ENCODE results near the gene NRSN1. TPM values are rescaled to one million over a fixed set of nuclear protein-coding genes. Genes with fewer than 3 reads are reported as not detected.

The NRSN1 gene
- total RNA-seq, 3 donors from 2014 or later = not detected

- Histone ChIP-seq H3K4me1 (no peaks in the 10 kb centered on the region), H3K9me3 (no peaks in the 10 kb centered on the region), H3K36me3 (no peaks in the 10 kb centered on the region), H3K27me3 (no peaks in the 10 kb centered on the region), H3K27ac (no peak overlapping the region), H3K4me3 (no peak overlapping the region)
- intact Hi-C loops (cut with DNase I; ENCODE audit: low total_unique reads) = no loop called here
- DNase-seq (ENCODE audit: low spot score in 2 of 2) = no peak
- TF ChIP-seq, protein P1, sequence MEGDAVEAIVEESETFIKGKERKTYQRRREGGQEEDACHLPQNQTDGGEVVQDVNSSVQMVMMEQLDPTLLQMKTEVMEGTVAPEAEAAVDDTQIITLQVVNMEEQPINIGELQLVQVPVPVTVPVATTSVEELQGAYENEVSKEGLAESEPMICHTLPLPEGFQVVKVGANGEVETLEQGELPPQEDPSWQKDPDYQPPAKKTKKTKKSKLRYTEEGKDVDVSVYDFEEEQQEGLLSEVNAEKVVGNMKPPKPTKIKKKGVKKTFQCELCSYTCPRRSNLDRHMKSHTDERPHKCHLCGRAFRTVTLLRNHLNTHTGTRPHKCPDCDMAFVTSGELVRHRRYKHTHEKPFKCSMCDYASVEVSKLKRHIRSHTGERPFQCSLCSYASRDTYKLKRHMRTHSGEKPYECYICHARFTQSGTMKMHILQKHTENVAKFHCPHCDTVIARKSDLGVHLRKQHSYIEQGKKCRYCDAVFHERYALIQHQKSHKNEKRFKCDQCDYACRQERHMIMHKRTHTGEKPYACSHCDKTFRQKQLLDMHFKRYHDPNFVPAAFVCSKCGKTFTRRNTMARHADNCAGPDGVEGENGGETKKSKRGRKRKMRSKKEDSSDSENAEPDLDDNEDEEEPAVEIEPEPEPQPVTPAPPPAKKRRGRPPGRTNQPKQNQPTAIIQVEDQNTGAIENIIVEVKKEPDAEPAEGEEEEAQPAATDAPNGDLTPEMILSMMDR (IDR thresholded peaks at IDR 0.05) = no peak
- no peak for TF ChIP-seq POLR2AphosphoS5 (IDR thresholded peaks at IDR 0.05)
- TF ChIP-seq POLR2A (IDR thresholded peaks at IDR 0.05) = no peak
Measured at GRCh38 chr6:24113891-24114290, 12.1 kb upstream of the NRSN1 start.

GRCh38 chr6:24117021-24117420, 9.0 kb upstream of the NRSN1 start:
- Histone ChIP-seq H3K9me3 (no peaks in the 10 kb centered on the region), H3K4me1 (no peaks in the 10 kb centered on the region), H3K27ac (no peak overlapping the region), H3K36me3 (no peaks in the 10 kb centered on the region), H3K4me3 (no peak overlapping the region), H3K27me3 (no peaks in the 10 kb centered on the region)
- DNase-seq (ENCODE audit: low spot score in 2 of 2) = no peak
- intact Hi-C loops (cut with DNase I; ENCODE audit: low total_unique reads) = no loop called here
- TF ChIP-seq, protein P1 (IDR thresholded peaks at IDR 0.05) = no peak
- TF ChIP-seq POLR2A (IDR thresholded peaks at IDR 0.05) (no peak), POLR2AphosphoS5 (IDR thresholded peaks at IDR 0.05) (no peak)

- TF ChIP-seq POLR2AphosphoS5 (IDR thresholded peaks at IDR 0.05) = no peak
- TF ChIP-seq, protein P1 (IDR thresholded peaks at IDR 0.05) = no peak
- no peak for TF ChIP-seq POLR2A (IDR thresholded peaks at IDR 0.05)
- Histone ChIP-seq H3K4me1 (no peaks in the 10 kb centered on the region), H3K9me3 (no peaks in the 10 kb centered on the region), H3K27me3 (peaks cover 0 to 6% of the 10 kb centered on the region in 2 donors), H3K4me3 (no peak overlapping the region), H3K27ac (no peak overlapping the region), H3K36me3 (no peaks in the 10 kb centered on the region)
- intact Hi-C loops (cut with DNase I; ENCODE audit: low total_unique reads) = no loop called here
- no peak for DNase-seq (ENCODE audit: low spot score in 2 of 2)
Measured at GRCh38 chr6:24122139-24122538, 3.9 kb upstream of the NRSN1 start.

DNA sequence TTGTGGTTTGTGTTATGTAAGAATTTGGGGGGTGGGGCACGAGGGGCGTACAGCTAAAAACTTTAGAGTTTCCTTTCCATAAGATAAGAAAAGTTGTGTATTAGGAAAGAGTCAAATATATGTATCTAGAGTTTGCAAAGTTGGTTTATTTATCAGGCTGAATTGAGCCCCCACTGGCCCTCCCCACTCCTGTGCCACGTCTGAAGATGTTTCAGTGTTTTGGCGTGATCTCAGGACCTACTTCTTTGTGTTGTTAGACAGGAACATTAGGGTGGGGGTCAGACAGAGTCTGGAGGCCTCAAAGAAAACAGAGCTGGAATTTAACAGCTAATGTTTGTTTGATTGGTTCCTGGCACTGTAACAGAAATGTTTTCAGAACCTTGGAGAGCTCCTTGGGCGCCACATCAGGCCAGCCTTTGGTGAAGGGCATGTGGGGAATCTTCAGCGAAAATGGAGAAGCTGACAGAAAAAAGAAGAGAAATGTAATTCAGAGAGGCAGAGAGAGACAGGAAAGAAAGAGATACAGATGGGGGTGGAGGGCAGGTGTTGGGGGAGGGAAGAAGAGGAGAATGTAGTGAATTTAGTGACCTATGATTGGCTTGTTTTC, 674 bp downstream of the NRSN1 start:
- no peaks in the 10 kb centered on the region for H3K36me3 ChIP-seq
- no peak overlapping the region for H3K27ac ChIP-seq
- H3K4me3 ChIP-seq = no peak overlapping the region
- H3K27me3 ChIP-seq = peaks cover 0 to 6% of the 10 kb centered on the region in 2 donors
- TF ChIP-seq POLR2AphosphoS5 (IDR thresholded peaks at IDR 0.05) (no peak), POLR2A (IDR thresholded peaks at IDR 0.05) (no peak)
- TF ChIP-seq, protein P1 (IDR thresholded peaks at IDR 0.05) = no peak
- no peak for DNase-seq (ENCODE audit: low spot score in 2 of 2)
- no peaks in the 10 kb centered on the region for H3K4me1 ChIP-seq
- no peaks in the 10 kb centered on the region for H3K9me3 ChIP-seq
- intact Hi-C loops (cut with DNase I; ENCODE audit: low total_unique reads) = no loop called here

GRCh38 chr6:24127316-24127715, 1.3 kb downstream of the NRSN1 start:
- Histone ChIP-seq H3K4me1 (no peaks in the 10 kb centered on the region), H3K9me3 (no peaks in the 10 kb centered on the region), H3K27ac (no peak overlapping the region), H3K36me3 (no peaks in the 10 kb centered on the region), H3K27me3 (peaks cover 0 to 6% of the 10 kb centered on the region in 2 donors), H3K4me3 (no peak overlapping the region)
- no peak for DNase-seq (ENCODE audit: low spot score in 2 of 2)
- TF ChIP-seq POLR2A (IDR thresholded peaks at IDR 0.05) (no peak), POLR2AphosphoS5 (IDR thresholded peaks at IDR 0.05) (no peak)
- TF ChIP-seq, protein P1 (IDR thresholded peaks at IDR 0.05) = no peak
- intact Hi-C loops (cut with DNase I; ENCODE audit: low total_unique reads) = no loop called here
